ENCODE data around the gene KREMEN1.
"Not testable (repeated sequence)": the region's sequence is repeated elsewhere in the genome, so short reads cannot be mapped to it uniquely, and the experiment has no call there.

DNA sequence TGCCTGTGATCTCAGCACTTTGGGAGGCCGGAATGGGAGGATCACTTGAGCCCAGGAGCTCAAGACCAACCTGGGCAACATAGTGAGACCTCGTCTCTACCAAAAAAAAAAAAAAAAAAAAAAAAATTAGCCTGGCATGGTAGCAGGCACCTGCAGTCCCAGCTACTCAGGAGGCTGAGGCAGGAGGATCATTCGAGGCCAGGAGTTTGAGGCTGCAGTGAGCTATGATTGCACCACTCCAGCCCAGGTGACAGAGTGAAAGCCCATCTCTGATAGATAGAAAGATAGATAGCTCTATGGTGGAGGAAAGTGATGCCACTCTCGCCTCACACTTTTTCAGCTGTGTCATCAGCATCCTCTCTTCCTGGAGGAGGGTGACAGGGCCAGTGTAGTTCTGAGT lies 33.2 kb upstream of the KREMEN1 start:
- TF ChIP-seq, protein P1, sequence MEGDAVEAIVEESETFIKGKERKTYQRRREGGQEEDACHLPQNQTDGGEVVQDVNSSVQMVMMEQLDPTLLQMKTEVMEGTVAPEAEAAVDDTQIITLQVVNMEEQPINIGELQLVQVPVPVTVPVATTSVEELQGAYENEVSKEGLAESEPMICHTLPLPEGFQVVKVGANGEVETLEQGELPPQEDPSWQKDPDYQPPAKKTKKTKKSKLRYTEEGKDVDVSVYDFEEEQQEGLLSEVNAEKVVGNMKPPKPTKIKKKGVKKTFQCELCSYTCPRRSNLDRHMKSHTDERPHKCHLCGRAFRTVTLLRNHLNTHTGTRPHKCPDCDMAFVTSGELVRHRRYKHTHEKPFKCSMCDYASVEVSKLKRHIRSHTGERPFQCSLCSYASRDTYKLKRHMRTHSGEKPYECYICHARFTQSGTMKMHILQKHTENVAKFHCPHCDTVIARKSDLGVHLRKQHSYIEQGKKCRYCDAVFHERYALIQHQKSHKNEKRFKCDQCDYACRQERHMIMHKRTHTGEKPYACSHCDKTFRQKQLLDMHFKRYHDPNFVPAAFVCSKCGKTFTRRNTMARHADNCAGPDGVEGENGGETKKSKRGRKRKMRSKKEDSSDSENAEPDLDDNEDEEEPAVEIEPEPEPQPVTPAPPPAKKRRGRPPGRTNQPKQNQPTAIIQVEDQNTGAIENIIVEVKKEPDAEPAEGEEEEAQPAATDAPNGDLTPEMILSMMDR (IDR thresholded peaks at IDR 0.05): not testable (repeated sequence)
- not testable (repeated sequence) for TF ChIP-seq POLR2A, POLR2AphosphoS5 (IDR thresholded peaks at IDR 0.05)
